Ecto neural progenitor cell (in vitro differentiated cells): ENCODE data around the gene BOLA2B.

Source experiments
- DNase-seq: peaks from one replicate; pipeline ENCODE4 v3.0.0-alpha.2; 2018; ENCODE audit warnings: low spot score

Gene BOLA2B

GRCh38 chr16:30143347-30143702, 50.1 kb downstream of the BOLA2B start:
- no peak for DNase-seq
